Stimulated activated CD8-positive, alpha-beta memory T cell treated with anti-CD3 and anti-CD28 coated beads, Interleukin-7, amount 100 ng/mL, for 4 hours (primary cell): ENCODE results near the gene CMIP.

Experiments
- DNase-seq, 2 donors: peaks; one replicate each; pipeline ENCODE4 v3.0.0-alpha.2; 2020; ENCODE audit warnings: low read depth in 2 of 2

CMIP gene

GRCh38 chr16:81700071-81700779, 255.6 kb downstream of the CMIP start:
- no peak for DNase-seq

GRCh38 chr16:81700780-81701165, 256.2 kb downstream of the CMIP start:
- DNase-seq: no peak

GRCh38 chr16:81701296-81701970, 256.8 kb downstream of the CMIP start:
- DNase-seq: no peak

DNA sequence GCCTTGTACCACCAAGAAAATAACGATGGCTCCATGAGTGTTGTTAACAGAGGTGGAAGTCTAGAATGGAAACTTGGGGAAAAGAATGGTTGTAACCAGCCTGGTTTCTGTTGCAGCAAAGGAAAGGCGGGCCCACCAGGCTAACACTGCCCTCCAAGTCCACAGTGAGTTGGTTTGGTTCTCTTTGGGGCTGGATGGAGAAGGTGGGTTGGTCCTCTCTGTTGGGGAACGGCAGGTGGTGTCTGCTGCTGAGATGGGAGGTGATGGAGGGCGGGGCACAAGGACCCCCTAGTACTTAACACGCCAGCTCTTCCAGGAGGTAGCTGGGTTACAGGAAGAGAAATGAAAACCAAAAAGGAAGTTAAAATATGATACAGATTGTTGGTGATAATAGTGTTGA, 257.9 kb downstream of the CMIP start:
- DNase-seq: no peak

DNA sequence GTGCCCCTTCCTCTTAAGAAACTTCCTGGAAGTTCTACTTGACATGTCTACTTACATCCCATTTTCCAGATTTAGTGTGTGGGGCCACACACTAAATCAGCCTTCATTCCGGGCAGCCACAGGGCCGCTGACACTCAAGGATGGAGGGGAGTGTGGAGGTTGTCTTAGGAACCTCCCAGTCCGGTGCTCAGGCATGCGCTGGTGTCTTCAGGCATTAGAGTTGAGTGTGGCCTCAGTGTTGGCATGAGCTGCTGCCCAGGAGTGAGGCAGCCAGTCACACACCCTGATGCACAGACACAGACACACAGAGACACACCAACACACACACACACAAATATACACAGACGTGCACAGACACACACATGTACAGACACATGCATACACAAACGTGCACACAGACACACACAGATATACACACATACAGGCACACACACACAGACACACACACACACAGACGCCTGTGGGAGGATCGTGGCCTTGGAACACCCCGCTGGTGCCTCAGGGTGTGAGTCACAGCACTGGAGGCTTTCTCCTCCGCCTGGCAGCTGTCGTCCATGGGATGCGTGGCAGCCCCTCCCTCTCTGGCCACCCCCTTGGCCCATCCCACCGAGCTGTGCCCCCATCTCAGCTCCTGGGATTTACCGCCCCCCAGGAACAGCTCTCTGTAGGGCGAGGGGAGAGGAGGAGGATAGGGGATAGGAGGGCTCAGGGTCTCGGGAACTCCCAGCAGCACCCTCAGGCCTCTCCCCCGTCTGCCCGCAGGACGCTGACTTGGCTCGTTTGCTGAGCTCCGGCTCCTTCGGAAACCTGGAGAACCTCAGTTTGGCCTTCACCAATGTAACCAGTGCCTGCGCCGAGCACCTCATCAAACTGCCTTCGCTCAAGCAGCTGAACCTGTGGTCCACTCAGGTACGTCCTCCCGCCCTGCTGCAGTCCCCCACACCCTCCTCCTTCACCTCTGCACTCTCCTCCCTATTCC, 258.9 kb downstream of the CMIP start:
- DNase-seq: no peak

DNA sequence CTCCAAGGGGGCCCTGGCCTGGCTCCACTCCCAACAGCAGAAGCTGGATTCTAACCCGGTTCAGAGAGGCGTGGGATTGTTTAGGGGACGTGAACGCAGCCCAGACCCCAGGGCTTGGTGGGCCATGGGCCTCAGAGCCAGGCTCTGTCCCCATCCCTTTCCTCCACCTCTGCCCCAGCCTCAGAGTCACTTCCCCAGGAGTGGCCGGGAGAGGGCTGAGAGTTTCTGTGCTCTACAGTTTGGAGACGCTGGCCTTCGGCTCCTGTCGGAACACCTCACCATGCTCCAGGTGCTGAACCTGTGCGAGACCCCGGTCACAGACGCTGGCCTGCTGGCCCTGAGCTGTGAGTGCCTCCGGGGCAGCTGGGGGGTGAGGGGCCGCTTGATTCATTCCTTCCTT, 260.7 kb downstream of the CMIP start:
- DNase-seq: no peak

GRCh38 chr16:81706327-81707295, 262.0 kb downstream of the CMIP start:
- no peak for DNase-seq

- DNase-seq: no peak
These were observed 263.0 kb downstream of the CMIP start for GRCh38 chr16:81707411-81708265.

DNA sequence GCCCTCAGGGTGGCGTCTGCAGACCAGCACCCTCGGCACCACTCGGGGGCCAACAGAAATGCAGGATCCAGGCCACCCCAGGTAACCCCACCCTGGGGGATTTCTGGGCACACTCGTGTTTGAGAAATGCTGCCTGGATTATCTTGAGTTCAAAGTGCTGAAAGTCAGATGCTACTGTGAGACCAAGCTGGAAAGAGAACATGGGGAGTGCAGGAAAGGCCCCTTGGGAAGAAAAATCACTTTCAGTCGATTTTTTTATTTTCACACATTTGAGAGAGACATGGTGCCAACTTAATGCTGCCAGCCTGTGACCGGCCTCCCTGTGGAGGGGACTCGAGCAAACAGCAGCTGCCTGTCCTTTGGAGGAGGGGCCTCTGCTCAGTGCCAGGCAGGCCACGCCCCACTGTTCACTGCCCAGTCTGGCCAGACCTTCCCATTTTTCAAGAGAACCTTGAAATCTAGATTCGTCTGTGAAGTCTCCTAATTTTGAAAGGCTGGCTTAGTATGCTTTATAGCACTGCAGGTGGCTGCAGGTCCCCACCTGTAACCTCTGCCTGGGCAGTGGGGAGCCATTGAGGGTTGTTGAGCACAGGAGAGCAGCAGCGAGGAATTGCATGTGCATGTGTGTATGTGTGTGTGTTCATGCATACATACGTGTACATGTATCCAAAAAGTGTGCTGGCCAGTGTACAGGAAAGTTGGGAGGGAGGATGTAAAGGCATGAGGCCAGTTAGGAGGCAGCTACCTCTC, 263.8 kb downstream of the CMIP start:
- no peak for DNase-seq

GRCh38 chr16:81709016-81709900, 264.6 kb downstream of the CMIP start:
- DNase-seq: no peak

DNA sequence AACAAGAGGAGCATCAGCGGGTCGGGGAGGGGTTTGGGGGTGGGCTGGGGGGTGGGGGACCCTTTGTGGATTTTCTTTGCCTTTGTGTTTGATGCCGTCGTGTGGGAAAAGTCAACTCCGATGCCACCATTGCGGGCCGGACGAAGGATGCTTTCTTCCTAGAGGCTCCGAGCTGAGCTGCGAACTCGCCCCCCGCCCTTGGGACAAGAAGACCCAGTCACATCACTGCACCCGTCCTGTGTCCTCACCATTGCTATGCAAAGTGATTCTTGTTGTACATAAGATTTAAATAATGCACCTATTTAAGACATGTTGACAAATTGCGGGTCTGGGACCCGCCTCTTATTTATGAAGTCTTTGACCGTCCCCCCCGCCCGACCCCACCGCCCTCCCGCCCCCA, 265.4 kb downstream of the CMIP start:
- DNase-seq: no peak

DNA sequence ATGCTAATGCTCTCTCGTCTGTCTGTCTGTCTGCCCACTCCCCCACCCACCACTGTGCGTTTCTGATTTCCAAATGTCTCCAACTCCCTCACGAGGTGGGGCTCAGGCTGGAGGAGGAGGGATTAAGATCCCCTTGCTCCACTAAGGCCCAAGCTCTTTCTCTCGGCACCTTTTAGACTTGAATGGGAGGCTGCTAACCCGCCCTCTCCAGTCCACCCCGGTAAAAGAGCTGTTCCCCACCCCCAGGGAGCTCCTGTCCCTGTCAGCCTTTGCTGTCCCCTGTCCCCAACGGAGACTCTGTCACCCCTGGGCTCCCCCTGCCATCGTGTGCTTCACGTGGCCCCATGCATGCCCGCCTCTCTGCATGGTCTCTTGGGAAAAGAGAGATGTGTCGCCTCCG, 266.0 kb downstream of the CMIP start:
- DNase-seq: no peak

DNA sequence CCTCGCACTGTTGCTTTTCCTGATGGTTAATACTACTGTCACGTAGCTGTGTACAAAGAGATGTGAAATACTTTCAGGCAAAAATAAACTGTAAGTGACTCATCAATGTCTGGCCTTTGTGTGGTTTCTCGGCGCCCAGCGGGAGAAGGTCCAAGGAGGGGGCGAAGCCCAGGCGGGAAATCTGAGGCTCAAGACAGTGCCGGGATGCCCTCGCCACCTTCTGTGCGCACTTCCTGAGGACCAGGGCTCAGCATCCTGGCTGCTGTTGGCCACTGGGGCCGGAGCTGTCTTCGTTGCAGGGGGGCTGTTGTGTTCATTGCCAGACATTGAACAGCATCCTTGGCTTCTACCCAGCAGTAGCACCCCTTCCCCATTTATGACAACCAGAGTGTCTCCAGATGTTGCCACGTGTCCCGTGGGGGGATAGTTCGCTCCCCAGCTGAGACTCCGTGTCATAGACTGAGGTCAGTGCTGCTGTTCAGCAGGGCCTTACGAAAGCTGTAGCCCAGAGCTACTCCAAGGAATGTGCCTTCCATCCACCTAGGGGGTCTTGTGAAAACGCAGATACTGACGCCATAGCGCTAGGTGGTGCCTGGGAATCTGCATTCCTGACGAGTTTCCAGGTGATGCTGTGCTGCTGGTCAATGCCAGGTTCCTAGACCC, 267.2 kb downstream of the CMIP start:
- DNase-seq: no peak

- no peak for DNase-seq
These were observed 268.1 kb downstream of the CMIP start for GRCh38 chr16:81712681-81713080.

DNA sequence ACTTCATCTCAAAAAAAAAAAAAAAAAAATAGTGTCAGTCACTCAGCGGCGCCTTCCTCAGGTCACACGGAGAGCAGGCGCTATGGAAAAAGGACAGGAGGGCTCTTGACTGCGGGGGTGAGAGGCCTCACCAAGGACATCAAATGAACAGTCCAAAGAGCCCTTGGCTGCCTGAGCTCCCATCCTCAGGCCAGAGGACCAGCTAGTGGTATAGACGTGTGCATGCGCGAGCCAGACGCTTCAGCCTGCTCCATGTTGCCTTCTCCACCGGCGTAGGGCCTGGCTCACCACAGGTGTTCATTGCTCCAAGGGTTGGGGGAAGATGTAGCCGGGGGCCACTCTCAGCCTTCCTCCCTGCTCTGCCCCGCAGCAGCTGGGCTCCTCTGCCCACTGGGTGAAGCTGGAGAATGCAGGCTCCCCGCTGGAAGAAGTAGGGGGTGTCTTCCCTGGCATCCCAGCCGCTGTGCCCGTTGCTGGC, 268.7 kb downstream of the CMIP start:
- no peak for DNase-seq

DNA sequence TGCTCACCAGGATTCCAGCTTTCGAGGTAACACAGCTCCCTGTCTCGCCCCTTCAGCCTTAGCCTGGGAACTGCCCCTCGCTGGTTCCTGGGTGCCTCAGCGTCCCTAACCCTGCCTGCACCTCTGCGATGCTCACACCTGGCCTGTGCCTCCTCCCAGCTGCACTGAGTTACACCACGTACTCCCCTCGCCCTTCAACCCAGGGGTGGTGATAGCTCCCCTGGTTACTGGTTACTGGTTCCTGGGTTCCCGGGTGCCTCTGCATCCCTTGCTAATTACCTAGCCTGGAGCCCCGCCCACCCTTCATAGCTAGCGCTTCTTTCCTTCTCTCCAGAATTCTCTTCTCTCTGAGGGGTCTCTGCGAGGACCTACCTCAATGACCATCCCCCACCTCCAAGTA, 269.2 kb downstream of the CMIP start:
- no peak for DNase-seq

GRCh38 chr16:81714583-81714982, 270.0 kb downstream of the CMIP start:
- no peak for DNase-seq
